Activated CD4-positive, alpha-beta T cell treated with anti-CD3 and anti-CD28 coated beads for 36 hours (primary cell): ENCODE measurements around the gene NOVA2. TPM values are rescaled to one million over a fixed set of nuclear protein-coding genes. Genes with fewer than 3 reads are reported as not detected.

Experiments
- ATAC-seq: fragments of 200-7000 bp; cut with Tn5 transposase; one replicate; pipeline ENCODE4 v1.10.0; 2021; ENCODE audit warnings: mild to moderate bottlenecking, moderate library complexity
- CTCF ChIA-PET: fragments of 350-600 bp; sonication (Branson Sonifier 250); formaldehyde crosslinking; loops from one replicate; lab custom pipeline; 2021; ENCODE audit warnings: antibody characterized with exemption; lab: Charles Lee
- POLR2A ChIA-PET: fragments of 350-600 bp; sonication (Branson Sonifier 250); formaldehyde crosslinking; loops from one replicate; lab custom pipeline; 2021; ENCODE audit warnings: antibody characterized with exemption, inconsistent platforms; lab: Charles Lee
- DNase-seq: peaks from one replicate; pipeline ENCODE4 v3.0.0-alpha.2; 2020
- H3K27ac Mint-ChIP-seq: one replicate; pipeline ENCODE4 v1.8.0; 2021; ENCODE audit warnings: mixed read lengths
- H3K27me3 Mint-ChIP-seq: one replicate; pipeline ENCODE4 v1.8.0; 2021; ENCODE audit warnings: mixed read lengths
- H3K36me3 Mint-ChIP-seq: one replicate; pipeline ENCODE4 v1.8.0; 2021; ENCODE audit warnings: low read depth, mixed read lengths
- H3K4me1 Mint-ChIP-seq: one replicate; pipeline ENCODE4 v1.8.0; 2021; ENCODE audit warnings: mixed read lengths
- H3K4me3 Mint-ChIP-seq: one replicate; pipeline ENCODE4 v1.8.0; 2021; ENCODE audit warnings: mild to moderate bottlenecking, moderate library complexity, mixed read lengths
- H3K9me3 Mint-ChIP-seq: one replicate; pipeline ENCODE4 v1.8.0; 2021; ENCODE audit warnings: low read depth, mixed read lengths
- intact Hi-C, 2 experiments: fragments of 100-400 bp; cut with DNase I in 1 of 2; cut with micrococcal nuclease in 1 of 2; formaldehyde crosslinking; loops; one replicate each; pipeline versions ENCODE4 v1.14.2 to v1.15.1; 2022 to 2024; cut with DNase I, micrococcal nuclease
- total RNA-seq, 2 experiments: library from RNA; stranded (reverse); gene quantifications; one replicate each; pipeline ENCODE4 v1.2.3, GENCODE V29; 2021

The NOVA2 gene
- total RNA-seq, 2 experiments from 2014 or later, result 0.02 to 0.09 TPM

DNA sequence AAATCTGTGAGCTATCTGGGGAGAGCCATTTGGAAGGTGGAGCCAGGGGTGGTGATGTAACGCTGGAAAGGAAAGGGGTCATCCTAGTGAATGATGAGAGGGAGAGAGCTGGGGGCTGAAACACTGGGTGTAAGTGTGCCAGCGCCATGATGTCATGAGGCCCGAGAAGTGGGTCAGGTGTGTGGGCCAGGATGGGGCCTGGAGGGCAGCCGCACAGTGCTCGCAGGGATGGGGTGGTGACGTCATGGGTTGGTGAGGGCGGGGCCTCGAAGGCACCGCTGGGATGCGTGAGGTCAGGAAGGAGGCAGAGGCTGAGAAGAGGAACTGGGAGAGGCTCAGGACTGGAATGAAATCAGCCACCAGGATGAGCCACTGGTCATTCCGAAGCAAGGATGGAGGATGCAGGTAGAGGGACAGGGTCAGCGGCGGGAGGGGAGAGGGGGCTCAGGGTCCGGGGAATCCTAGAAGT is 26.0 kb upstream of the NOVA2 start:
- Mint-ChIP-seq H3K4me3 (peak overlapping the region; percentile 29), H3K9me3 (no peaks in the 10 kb centered on the region), H3K27me3 (peaks cover 5% of the 10 kb centered on the region), H3K36me3 (peaks cover 16% of the 10 kb centered on the region), H3K4me1 (peaks cover 31% of the 10 kb centered on the region), H3K27ac (no peak overlapping the region)
- DNase-seq (peak; percentile 53), ATAC-seq (no peak)
- intact Hi-C loops, result no loop called here
- POLR2A ChIA-PET, result no interaction called here
- CTCF ChIA-PET, result interaction anchor here (0.6 to 1.0 kb wide), 2 partner anchors 10 to 96 kb away, joined by 4 read pairs; no protein-coding TSS in a partner anchor

DNA sequence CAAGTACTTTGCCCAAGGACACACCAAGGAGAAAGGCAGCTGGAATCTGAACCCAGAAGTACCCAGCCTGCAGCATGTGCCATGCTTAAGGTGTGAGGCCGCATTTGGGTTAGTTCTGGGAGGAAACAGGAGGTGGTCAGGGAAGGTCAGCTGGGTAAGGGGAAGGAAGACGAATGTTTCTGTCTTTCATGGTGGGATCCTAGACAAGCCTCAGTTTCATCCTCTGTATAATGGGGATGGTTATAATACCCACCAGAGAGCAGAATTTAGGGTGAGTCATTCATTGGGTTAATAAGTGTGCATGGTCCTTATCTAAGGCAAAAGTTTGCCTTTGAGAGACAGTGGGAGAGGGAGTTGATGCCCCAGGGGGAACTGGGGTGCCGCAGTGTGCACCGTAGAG is 25.2 kb upstream of the NOVA2 start:
- no peaks in the 10 kb centered on the region for H3K9me3 Mint-ChIP-seq
- peaks cover 31% of the 10 kb centered on the region for H3K4me1 Mint-ChIP-seq
- no peak overlapping the region for H3K4me3 Mint-ChIP-seq
- H3K36me3 Mint-ChIP-seq, result peaks cover 16% of the 10 kb centered on the region
- H3K27me3 Mint-ChIP-seq, result peaks cover 5% of the 10 kb centered on the region
- ChIA-PET CTCF (interaction anchor here (0.6 to 1.1 kb wide), 3 partner anchors 10 to 95 kb away, joined by 3 to 4 read pairs (median 4); no protein-coding TSS in a partner anchor), POLR2A (no interaction called here)
- intact Hi-C loops, result no loop called here
- no peak for ATAC-seq
- no peak overlapping the region for H3K27ac Mint-ChIP-seq
- no peak for DNase-seq

DNA sequence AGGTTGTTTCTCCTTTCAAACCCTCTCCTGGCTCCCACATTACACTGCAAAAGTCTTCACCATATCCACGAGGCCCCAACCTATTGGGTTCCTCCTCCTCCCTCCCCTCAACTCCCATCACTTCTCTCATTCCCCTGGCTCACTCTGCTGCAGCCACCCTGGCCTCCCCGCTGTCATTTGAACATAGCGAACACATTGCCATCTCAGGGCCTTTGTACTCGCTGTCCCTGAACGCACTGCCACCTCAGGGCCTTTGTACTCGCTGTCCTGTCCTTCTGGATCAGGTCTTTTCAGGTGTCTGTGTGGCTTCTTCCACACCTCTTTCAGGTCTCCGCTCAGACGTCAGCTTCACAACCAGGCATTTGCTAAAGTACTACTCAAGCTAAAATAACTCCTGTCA is 23.3 kb upstream of the NOVA2 start:
- ChIA-PET CTCF (interaction anchor here (0.7 kb wide), 1 partner anchor 284 kb away, joined by 3 read pairs; no protein-coding TSS in a partner anchor), POLR2A (no interaction called here)
- intact Hi-C loops, result no loop called here
- Mint-ChIP-seq H3K4me3 (no peak overlapping the region), H3K36me3 (peaks cover 10% of the 10 kb centered on the region), H3K27ac (no peak overlapping the region), H3K4me1 (peaks cover 31% of the 10 kb centered on the region), H3K27me3 (peaks cover 5% of the 10 kb centered on the region), H3K9me3 (no peaks in the 10 kb centered on the region)
- no peak for DNase-seq
- ATAC-seq, result no peak

DNA sequence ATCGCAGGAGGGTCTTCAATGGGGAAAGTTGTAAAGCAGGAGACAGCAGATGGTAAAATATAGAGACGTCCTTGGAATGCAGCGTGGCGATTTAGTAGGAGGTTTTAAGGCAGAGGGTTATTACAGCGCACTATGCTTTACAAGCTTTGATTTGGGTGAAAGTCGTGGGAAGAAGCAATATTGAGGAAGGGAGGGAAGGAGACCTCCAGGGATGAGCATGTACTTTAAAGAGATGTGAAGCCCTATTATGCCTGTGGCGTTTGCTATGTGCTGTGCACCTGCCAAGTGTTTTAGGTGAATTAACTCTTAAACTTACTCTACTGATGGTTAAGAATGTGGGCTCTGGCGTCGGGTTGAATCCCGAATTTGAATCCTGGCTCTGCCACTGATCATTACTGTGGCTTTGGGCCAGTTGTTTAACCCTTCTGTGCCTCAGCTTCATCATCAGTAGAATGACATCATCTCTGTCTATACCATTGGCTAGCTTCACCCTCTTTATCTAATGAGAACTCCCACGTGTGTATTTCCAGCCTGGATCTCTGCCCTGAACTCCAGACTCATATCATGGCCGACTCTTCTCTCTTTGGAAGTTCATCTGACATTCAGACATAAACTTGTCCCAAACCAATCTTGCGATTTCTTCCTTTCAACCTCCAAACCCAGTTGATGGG is 22.2 kb upstream of the NOVA2 start:
- H3K4me3 Mint-ChIP-seq, result no peak overlapping the region
- ChIA-PET POLR2A (interaction anchor here (1.0 kb wide), 1 partner anchor 93 kb away, joined by 4 read pairs; no protein-coding TSS in a partner anchor), CTCF (interaction anchor here (0.8 to 2.2 kb wide), 10 partner anchors 10 to 269 kb away, joined by 3 to 8 read pairs (median 4); partner anchors contain the start of gene MYPOP)
- H3K27ac Mint-ChIP-seq, result no peak overlapping the region
- peaks cover 5% of the 10 kb centered on the region for H3K27me3 Mint-ChIP-seq
- H3K4me1 Mint-ChIP-seq, result peaks cover 29% of the 10 kb centered on the region
- H3K9me3 Mint-ChIP-seq, result no peaks in the 10 kb centered on the region
- peaks cover 10% of the 10 kb centered on the region for H3K36me3 Mint-ChIP-seq
- intact Hi-C loops, result loop anchor here (1.0 kb wide), 14 partner anchors 20 to 818 kb away; partner anchors contain the start of genes IRF2BP1 (in 2 of the 2), SYMPK (in 2 of the 2), BLOC1S3 (in 1 of the 2) and DMWD (in 1 of the 2)
- ATAC-seq, result no peak
- no peak for DNase-seq

DNA sequence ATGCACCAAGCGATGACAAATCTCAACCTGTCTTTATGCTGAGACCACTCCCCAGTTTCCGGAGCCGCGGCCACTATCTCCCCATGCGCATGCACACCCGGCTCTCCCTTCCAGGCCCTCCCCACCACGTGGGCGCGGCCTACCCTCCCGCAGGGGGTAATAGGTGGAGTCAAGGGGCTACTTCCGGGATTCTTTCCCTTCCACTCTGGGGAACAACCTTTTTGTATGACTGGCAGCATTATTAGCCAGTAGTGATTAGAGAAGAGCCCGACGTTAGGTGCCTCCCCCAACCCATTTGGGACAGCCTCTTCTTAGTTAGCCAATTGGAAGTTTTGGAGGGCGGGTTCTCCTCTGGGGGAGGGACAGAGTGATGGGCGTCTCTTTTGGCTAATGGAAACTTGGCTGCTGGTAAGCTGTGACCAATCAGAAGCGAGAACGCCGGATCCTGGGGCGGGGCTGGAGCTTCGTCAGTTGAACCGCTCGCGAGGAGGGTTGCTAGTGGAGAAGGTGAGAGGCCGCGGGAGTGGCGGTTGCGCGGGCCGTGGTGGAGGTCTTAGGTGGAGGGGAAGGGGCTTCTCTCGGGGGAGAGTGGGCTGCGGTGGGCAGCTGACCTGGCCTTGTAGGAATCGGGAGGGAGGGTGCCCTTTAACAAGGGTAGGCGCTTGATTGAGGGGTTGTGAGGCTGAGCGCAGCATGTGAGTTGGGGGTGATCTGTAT is 21.5 kb upstream of the NOVA2 start, which contains the start of gene CCDC61:
TSS of gene CCDC61 (plus strand) at position 470 of the 717 bp plus-strand sequence. CDS start 7,552 bp downstream, outside the sequence.
- ChIA-PET POLR2A (interaction anchor here (1.0 kb wide), 2 partner anchors 92 to 132 kb away, joined by 3 to 4 read pairs; partner anchors contain the start of gene SYMPK), CTCF (interaction anchor here (0.6 to 2.2 kb wide), 12 partner anchors 8 to 437 kb away, joined by 3 to 8 read pairs (median 4); partner anchors contain the start of gene MYPOP)
- ATAC-seq (peak; percentile 98), DNase-seq (peak; percentile 96)
- peaks cover 7% of the 10 kb centered on the region for H3K27me3 Mint-ChIP-seq
- H3K4me1 Mint-ChIP-seq, result peaks cover 22% of the 10 kb centered on the region
- no peaks in the 10 kb centered on the region for H3K9me3 Mint-ChIP-seq
- no peak within 1 kb of the TSS for H3K27ac Mint-ChIP-seq
- intact Hi-C loops, result loop anchor here (1.0 kb wide), 14 partner anchors 21 to 817 kb away; partner anchors contain the start of genes IRF2BP1 (in 2 of the 2), SYMPK (in 2 of the 2), BLOC1S3 (in 1 of the 2) and DMWD (in 1 of the 2)
- no peak within 1 kb of the TSS for H3K4me3 Mint-ChIP-seq
- H3K36me3 Mint-ChIP-seq, result peaks cover 10% of the 10 kb centered on the region

DNA sequence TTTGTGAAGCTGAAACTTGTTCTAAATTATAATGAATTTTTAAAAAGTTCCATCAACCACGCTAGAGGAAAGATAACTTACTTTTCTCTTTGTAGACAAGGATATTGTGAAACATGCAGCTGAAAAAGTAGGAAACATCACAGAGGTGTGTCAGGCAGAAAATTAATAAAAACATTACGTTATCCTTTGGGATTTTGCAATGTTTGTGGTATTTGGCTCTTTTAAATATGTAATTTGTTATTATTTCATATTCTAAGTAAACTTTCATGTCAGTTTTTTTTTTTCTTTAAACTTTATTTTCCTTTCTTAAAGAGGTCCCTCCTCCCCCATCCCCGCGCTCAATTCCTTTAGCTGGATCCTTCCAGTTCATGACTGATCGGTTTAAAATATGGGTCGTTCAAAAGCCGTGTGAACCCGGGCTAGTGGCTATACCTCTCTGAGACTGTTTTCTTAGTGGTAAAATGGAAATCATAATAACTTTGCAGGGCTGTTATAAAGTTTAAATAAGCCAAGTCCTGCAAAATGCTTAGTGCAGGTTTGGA is 20.9 kb upstream of the NOVA2 start:
- ATAC-seq, result peak; percentile 2
- ChIA-PET CTCF (interaction anchor here (0.6 to 2.2 kb wide), 10 partner anchors 9 to 436 kb away, joined by 3 to 8 read pairs (median 4); partner anchors contain the start of gene MYPOP), POLR2A (interaction anchor here (1.0 kb wide), 2 partner anchors 92 to 131 kb away, joined by 3 to 4 read pairs; partner anchors contain the start of gene SYMPK)
- H3K27me3 Mint-ChIP-seq, result peaks cover 5% of the 10 kb centered on the region
- no peaks in the 10 kb centered on the region for H3K9me3 Mint-ChIP-seq
- intact Hi-C loops, result no loop called here
- no peak overlapping the region for H3K4me3 Mint-ChIP-seq
- peaks cover 16% of the 10 kb centered on the region for H3K4me1 Mint-ChIP-seq
- no peak overlapping the region for H3K27ac Mint-ChIP-seq
- peaks cover 10% of the 10 kb centered on the region for H3K36me3 Mint-ChIP-seq
- DNase-seq, result no peak

DNA sequence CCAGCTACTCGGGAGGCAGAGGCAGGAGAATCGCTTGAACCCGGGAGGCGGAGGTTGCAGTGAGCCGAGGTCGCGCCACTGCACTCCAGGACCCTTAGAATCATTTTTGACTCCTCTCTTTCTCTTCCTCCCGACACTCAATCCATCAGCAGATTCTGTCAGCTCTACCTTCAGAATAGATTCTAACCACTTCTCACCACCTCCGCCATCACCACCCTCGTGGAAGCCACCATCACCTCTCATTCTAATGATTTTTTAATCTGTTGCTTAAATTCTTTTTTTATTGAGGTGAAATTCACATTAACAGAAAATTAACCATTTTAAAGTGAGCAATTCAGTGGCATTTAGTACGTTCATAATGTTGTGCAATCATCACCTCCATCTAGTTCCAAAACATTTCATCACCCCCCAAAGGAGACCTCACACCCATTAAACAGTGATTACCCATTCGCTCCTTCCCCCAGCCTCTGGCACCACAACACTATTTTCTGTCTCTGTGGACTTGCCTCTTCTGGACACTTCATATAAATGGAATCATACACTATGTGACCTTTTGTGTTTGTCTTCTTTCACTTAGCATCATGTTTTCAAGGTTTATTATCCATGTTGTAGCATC is 16.6 kb upstream of the NOVA2 start:
- no peaks in the 10 kb centered on the region for H3K4me1 Mint-ChIP-seq
- ATAC-seq (no peak), DNase-seq (no peak)
- intact Hi-C loops, result no loop called here
- CTCF ChIA-PET, result interaction anchor here (0.6 to 1.2 kb wide), 2 partner anchors 19 to 185 kb away, joined by 3 read pairs; no protein-coding TSS in a partner anchor
- no peaks in the 10 kb centered on the region for H3K9me3 Mint-ChIP-seq
- H3K36me3 Mint-ChIP-seq, result no peaks in the 10 kb centered on the region
- H3K4me3 Mint-ChIP-seq, result no peak overlapping the region
- POLR2A ChIA-PET, result no interaction called here
- no peak overlapping the region for H3K27ac Mint-ChIP-seq
- H3K27me3 Mint-ChIP-seq, result peaks cover 7% of the 10 kb centered on the region

DNA sequence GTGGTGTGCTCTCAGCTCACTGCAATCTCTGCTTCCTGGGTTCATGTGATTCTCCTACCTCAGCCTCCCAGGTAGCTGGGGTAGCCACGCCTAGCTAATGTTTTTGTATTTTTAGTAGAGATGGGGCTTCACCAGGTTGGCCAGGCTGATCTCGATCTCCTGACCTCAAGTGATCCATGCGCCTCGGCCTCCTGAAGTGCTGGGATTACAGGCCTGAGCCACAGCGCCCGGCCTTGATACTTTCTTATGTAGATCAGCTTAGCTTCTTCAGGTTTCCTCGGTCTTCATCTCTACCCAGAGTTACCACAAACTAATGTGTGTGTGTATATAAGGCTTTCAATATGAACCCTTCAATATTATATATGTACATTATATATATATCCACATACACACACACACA is 11.7 kb upstream of the NOVA2 start:
- H3K4me3 Mint-ChIP-seq, result no peak overlapping the region
- ATAC-seq, result no peak
- no peaks in the 10 kb centered on the region for H3K9me3 Mint-ChIP-seq
- POLR2A ChIA-PET, result no interaction called here
- no peaks in the 10 kb centered on the region for H3K36me3 Mint-ChIP-seq
- intact Hi-C loops, result no loop called here
- no peak overlapping the region for H3K27ac Mint-ChIP-seq
- no peak for DNase-seq
- CTCF ChIA-PET, result interaction anchor here (0.7 kb wide), 1 partner anchor 368 kb away, joined by 3 read pairs; no protein-coding TSS in a partner anchor
- H3K27me3 Mint-ChIP-seq, result peaks cover 6% of the 10 kb centered on the region
- H3K4me1 Mint-ChIP-seq, result no peaks in the 10 kb centered on the region

DNA sequence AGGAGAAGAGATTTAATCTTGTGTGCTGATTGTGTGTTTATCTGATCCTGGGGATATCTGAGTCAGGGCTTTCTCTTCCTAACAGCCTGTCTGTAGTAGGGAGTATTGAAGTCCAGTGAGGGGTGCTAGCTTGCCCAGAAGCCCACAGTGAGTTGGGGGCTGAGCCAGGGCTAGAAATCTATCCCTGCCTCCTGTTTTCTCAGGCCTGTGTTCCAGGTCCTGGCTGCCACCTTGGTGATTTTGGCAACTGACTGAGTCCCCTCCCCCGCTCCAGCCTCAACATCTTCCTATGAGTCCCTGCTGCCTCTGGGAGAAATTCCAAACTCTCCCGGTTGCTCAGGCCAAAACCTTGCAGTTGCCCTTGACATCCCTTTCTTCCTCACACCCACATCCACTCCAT is 7.7 kb upstream of the NOVA2 start:
- Mint-ChIP-seq H3K4me3 (no peak overlapping the region), H3K36me3 (no peaks in the 10 kb centered on the region), H3K27me3 (peaks cover 7% of the 10 kb centered on the region), H3K27ac (no peak overlapping the region), H3K9me3 (no peaks in the 10 kb centered on the region), H3K4me1 (no peaks in the 10 kb centered on the region)
- DNase-seq, result no peak
- intact Hi-C loops, result no loop called here
- ChIA-PET POLR2A (no interaction called here), CTCF (interaction anchor here (0.5 to 0.6 kb wide), 2 partner anchors 13 to 59 kb away, joined by 3 to 5 read pairs; no protein-coding TSS in a partner anchor)
- ATAC-seq, result no peak

DNA sequence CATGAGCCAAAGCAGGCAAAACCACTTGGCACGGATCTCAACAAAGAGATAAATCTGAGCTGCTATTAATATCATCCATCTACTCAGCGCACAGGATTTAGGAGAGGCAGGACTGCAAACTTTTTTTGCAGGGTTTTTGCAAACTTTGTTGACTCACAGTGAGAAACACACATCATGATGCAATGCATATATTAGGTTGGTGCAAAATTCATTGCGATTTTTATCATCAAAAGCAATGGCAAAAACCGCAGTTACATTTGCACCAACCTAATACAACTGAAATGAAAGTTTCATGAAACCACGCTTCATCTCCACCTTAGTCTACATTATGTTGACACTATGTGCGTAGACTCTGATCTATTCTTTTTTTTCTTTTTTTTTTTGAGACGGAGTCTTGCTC is 4.5 kb upstream of the NOVA2 start:
- no peaks in the 10 kb centered on the region for H3K9me3 Mint-ChIP-seq
- no peaks in the 10 kb centered on the region for H3K36me3 Mint-ChIP-seq
- no peak overlapping the region for H3K27ac Mint-ChIP-seq
- CTCF ChIA-PET, result interaction anchor here (1.0 kb wide), 1 partner anchor 112 kb away, joined by 3 read pairs; no protein-coding TSS in a partner anchor
- peaks cover 3% of the 10 kb centered on the region for H3K4me1 Mint-ChIP-seq
- POLR2A ChIA-PET, result no interaction called here
- ATAC-seq, result no peak
- no peak overlapping the region for H3K4me3 Mint-ChIP-seq
- DNase-seq, result no peak
- peaks cover 25% of the 10 kb centered on the region for H3K27me3 Mint-ChIP-seq
- intact Hi-C loops, result no loop called here
